ENCODE results near the gene LHX6. TPM values are rescaled to one million over a fixed set of nuclear protein-coding genes. Genes with fewer than 3 reads are reported as not detected.

Gene LHX6
- polyA plus RNA-seq, 2 of the 4 experiments (the other 2 are of a cell fraction): 0.14 to 0.26 TPM

DNA sequence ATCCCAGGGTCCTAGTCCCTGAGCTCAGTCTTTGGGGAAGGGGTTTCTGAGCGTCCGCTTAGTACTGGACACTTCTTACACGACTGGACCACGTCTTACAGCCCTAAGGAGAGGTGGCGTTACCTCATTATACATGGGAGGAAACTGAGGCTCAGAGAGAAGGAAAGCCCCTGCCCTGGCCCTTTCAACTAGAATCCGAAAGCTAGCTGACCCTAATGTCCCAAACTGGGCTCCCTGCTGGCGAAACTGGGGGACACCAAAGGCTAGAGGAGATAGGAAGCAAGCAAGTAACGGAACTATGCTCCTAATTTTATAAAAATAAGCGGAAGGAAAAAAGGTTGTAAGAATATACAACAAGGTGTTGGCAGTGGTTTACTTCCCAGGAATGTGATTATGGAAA is 14.2 kb downstream of the LHX6 start (continued):
- TF ChIP-seq, protein P1, sequence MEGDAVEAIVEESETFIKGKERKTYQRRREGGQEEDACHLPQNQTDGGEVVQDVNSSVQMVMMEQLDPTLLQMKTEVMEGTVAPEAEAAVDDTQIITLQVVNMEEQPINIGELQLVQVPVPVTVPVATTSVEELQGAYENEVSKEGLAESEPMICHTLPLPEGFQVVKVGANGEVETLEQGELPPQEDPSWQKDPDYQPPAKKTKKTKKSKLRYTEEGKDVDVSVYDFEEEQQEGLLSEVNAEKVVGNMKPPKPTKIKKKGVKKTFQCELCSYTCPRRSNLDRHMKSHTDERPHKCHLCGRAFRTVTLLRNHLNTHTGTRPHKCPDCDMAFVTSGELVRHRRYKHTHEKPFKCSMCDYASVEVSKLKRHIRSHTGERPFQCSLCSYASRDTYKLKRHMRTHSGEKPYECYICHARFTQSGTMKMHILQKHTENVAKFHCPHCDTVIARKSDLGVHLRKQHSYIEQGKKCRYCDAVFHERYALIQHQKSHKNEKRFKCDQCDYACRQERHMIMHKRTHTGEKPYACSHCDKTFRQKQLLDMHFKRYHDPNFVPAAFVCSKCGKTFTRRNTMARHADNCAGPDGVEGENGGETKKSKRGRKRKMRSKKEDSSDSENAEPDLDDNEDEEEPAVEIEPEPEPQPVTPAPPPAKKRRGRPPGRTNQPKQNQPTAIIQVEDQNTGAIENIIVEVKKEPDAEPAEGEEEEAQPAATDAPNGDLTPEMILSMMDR (IDR thresholded peaks at IDR 0.05): no peak
- TF ChIP-seq KDM5A (IDR thresholded peaks at IDR 0.05) (no peak), MAFK (IDR thresholded peaks at IDR 0.05; ENCODE audit: partially characterized antibody) (no peak), BHLHE40 (IDR thresholded peaks at IDR 0.05; ENCODE audit: low read depth, low read length) (no peak)

DNA sequence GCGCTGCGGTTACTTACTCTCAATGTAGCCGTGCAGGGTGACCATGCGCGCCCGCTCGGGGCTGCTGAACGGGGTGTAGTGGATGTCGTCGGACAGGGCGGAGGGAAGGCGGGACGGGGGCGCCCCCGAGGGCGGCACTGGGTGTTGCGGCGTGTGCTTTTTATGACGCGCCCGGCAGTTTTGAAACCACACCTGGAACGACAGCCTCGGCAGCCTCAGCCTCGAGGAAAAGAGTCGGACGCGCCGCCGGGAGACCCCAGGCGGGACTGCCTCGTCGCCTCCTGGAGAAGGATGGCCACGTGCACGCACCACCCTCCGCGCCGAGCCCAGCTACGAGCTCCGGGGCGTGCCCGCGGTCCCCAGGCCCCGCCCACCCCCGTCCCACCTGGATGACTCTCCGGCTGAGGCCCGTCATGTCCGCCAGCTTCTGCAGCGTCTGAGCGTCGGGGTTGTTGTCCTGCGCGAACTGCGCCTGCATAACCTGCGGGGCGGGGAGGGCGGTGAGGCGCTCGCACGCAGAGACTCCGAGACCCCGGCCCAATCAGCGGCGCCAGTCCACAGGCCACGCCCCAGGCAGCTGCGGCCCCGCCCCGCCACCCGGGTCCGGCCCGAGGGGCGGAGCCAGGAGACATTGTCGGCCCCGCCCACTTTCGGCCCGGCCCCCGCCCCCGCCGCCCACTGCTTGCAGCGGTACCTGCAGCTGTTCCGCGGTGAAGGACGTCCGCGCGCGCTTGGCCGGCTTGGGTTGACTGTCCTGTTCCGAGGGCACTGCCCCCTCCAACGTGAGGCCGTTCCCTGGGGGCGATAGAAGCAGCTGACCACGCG is 15.0 kb downstream of the LHX6 start:
- CTCF ChIA-PET: interaction anchor here (0.8 to 1.2 kb wide), 4 partner anchors 23 to 136 kb away, joined by 3 to 4 read pairs (median 4); no protein-coding TSS in a partner anchor
- POLR2A ChIA-PET: no interaction called here
- Histone ChIP-seq H3K4me1 (peaks cover 15% of the 10 kb centered on the region; the same call in 1 of the 3 replicates), H3K9me3 (no peaks in the 10 kb centered on the region), H3K4me2 (peak overlapping the region; percentile 96), H3K4me3 (peak overlapping the region; percentile 49), H3K27ac (peak overlapping the region in 1 of 2 experiments; percentile 59; a peak in 4 of 6 replicates)
- FAIRE-seq: no peak
- 32% methylated on average over 30 of the region's 93 CpGs for WGBS (ENCODE audit: missing lambda C conversion rate)
- TF ChIP-seq, protein P2, sequence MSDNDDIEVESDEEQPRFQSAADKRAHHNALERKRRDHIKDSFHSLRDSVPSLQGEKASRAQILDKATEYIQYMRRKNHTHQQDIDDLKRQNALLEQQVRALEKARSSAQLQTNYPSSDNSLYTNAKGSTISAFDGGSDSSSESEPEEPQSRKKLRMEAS (IDR thresholded peaks at IDR 0.05): peak; percentile 93
- TF ChIP-seq, protein P3, sequence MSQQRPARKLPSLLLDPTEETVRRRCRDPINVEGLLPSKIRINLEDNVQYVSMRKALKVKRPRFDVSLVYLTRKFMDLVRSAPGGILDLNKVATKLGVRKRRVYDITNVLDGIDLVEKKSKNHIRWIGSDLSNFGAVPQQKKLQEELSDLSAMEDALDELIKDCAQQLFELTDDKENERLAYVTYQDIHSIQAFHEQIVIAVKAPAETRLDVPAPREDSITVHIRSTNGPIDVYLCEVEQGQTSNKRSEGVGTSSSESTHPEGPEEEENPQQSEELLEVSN (IDR thresholded peaks at IDR 0.05; ENCODE audit: borderline replicate concordance, low read depth): peak; percentile 93
- no peak for TF ChIP-seq HOXB13 (CRISPR knock-in tag; IDR thresholded peaks at IDR 0.05; ENCODE audit: low read depth)
- peak; percentile 67 to 70 for DNase-seq (ENCODE audit: low read depth in 1 of 2, low spot score in 1 of 2)
- ATAC-seq: peak; percentile 60 to 88

DNA sequence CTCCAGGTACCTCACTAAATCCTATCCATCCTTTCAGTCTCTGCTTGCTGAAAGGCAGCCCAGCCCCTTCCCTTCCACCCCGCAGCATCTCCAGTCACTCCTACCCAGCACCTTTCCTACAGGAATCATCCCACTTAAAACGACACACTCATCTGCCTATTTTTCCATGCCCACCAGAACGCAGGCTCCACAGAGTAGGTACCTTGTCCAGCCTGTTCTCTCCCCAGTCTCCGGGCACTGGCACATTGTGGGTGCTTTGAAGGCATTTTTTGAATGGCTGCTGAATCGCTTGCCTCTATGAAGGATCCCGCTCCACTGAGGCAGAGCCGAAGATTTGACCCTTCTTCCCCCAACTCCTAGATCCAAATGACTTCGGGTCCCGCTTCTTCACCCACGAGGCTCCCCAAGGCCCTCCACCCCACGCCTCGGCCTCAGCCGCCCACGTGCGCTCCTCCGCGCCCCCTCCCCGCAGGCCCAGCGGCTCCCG is 15.6 kb downstream of the LHX6 start:
- WGBS (ENCODE audit: missing lambda C conversion rate): 81% methylated on average over 16 of the region's 20 CpGs
- FAIRE-seq: no peak

More for the DNA sequence above, 15.6 kb downstream of the LHX6 start:
- H3K27ac ChIP-seq: peak overlapping the region in 1 of 2 experiments; percentile 59; a peak in 2 of 6 replicates
- H3K4me1 ChIP-seq: peaks cover 15% of the 10 kb centered on the region; the same call in 1 of the 3 replicates
- H3K4me2 ChIP-seq: peak overlapping the region; percentile 96
- DNase-seq (ENCODE audit: low read depth in 1 of 2, low spot score in 1 of 2) (no peak), ATAC-seq (no peak)
- TF ChIP-seq, protein P4, sequence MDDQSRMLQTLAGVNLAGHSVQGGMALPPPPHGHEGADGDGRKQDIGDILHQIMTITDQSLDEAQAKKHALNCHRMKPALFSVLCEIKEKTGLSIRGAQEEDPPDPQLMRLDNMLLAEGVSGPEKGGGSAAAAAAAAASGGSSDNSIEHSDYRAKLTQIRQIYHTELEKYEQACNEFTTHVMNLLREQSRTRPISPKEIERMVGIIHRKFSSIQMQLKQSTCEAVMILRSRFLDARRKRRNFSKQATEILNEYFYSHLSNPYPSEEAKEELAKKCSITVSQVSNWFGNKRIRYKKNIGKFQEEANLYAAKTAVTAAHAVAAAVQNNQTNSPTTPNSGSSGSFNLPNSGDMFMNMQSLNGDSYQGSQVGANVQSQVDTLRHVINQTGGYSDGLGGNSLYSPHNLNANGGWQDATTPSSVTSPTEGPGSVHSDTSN (IDR thresholded peaks at IDR 0.05): no peak
- TF ChIP-seq, protein P5, sequence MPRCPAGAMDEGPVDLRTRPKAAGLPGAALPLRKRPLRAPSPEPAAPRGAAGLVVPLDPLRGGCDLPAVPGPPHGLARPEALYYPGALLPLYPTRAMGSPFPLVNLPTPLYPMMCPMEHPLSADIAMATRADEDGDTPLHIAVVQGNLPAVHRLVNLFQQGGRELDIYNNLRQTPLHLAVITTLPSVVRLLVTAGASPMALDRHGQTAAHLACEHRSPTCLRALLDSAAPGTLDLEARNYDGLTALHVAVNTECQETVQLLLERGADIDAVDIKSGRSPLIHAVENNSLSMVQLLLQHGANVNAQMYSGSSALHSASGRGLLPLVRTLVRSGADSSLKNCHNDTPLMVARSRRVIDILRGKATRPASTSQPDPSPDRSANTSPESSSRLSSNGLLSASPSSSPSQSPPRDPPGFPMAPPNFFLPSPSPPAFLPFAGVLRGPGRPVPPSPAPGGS (IDR thresholded peaks at IDR 0.05): no peak
- TF ChIP-seq POLR2A (IDR thresholded peaks at IDR 0.05; ENCODE audit: low read length) (no peak), ZSCAN20 (CRISPR knock-in tag; IDR thresholded peaks at IDR 0.05) (no peak), CHD2 (IDR thresholded peaks at IDR 0.05; ENCODE audit: low read length, partially characterized antibody) (no peak), CBX2 (IDR thresholded peaks at IDR 0.05; ENCODE audit: borderline replicate concordance, low read depth) (no peak), BHLHE40 (IDR thresholded peaks at IDR 0.05; ENCODE audit: low read depth, low read length) (no peak), FOXS1 (CRISPR knock-in tag; IDR thresholded peaks at IDR 0.05) (no peak), HDAC2 (IDR thresholded peaks at IDR 0.05) (no peak), JUNB (IDR thresholded peaks at IDR 0.05) (no peak)
- H3K4me3 ChIP-seq: peak overlapping the region; percentile 49
- ChIA-PET POLR2A (interaction anchor here (0.5 kb wide), 1 partner anchor 12 kb away, joined by 3 read pairs; no protein-coding TSS in a partner anchor), CTCF (interaction anchor here (0.8 to 1.1 kb wide), 3 partner anchors 22 to 137 kb away, joined by 3 to 4 read pairs (median 3); no protein-coding TSS in a partner anchor)
- no peaks in the 10 kb centered on the region for H3K9me3 ChIP-seq

All from A549 (cell line).